HepG2 (cell line): ENCODE results near the gene BTAF1. TPM values are rescaled to one million over a fixed set of nuclear protein-coding genes. Genes with fewer than 3 reads are reported as not detected.

Experiments used
- ASH2L ChIP-seq: fragments of 300-600, 200-600 bp; sonication (generic); IDR thresholded peaks from 2 replicates; pipeline ENCODE4 v1.7.0; 2017; ENCODE audit warnings: low read depth, mild to moderate bottlenecking, moderate library complexity, mixed read lengths, low read length; ENCODE audit not compliant: insufficient read length
- ELF3 ChIP-seq: IDR thresholded peaks from 2 replicates; pipeline ENCODE4 v1.6.1; 2016; ENCODE audit warnings: missing genetic modification reagents, missing compliant biosample characterization
- FOXA1 ChIP-seq, 2 experiments: fragments of 450-650 bp in 1 of 2; sonication (generic) in 1 of 2; formaldehyde crosslinking in 1 of 2; IDR thresholded peaks; 2 replicates each; pipeline versions ENCODE4 v1.4.0 to v1.6.1; 2016 to 2020; ENCODE audit warnings: missing genetic modification reagents in 1 of 2
- HMG20A ChIP-seq: IDR thresholded peaks from 2 replicates; pipeline ENCODE4 v1.6.1; 2016; ENCODE audit warnings: borderline replicate concordance
- JUND ChIP-seq: sonication (generic); formaldehyde crosslinking; IDR thresholded peaks from 2 replicates; pipeline ENCODE4 v1.8.0; 2022; ENCODE audit warnings: mild to moderate bottlenecking, missing genetic modification reagents
- SMAD3 ChIP-seq: sonication (generic); formaldehyde crosslinking; IDR thresholded peaks from 2 replicates; pipeline ENCODE4 v1.4.0; 2020; ENCODE audit warnings: missing genetic modification reagents
- SNAPC4 ChIP-seq: sonication (generic); formaldehyde crosslinking; IDR thresholded peaks from 2 replicates; pipeline ENCODE4 v1.4.0; 2020; ENCODE audit warnings: mild to moderate bottlenecking, missing genetic modification reagents
- SOX6 ChIP-seq, 2 experiments: fragments of 450-650 bp in 1 of 2; sonication (generic) in 1 of 2; formaldehyde crosslinking in 1 of 2; IDR thresholded peaks; 2 replicates each; pipeline versions ENCODE4 v1.4.0 to v1.6.1; 2017 to 2020; ENCODE audit warnings: antibody characterized with exemption in 1 of 2, mild to moderate bottlenecking in 1 of 2, missing genetic modification reagents in 1 of 2
- TIGD3 ChIP-seq: sonication (generic); formaldehyde crosslinking; IDR thresholded peaks from 2 replicates; pipeline ENCODE4 v1.5.1; 2020; ENCODE audit warnings: mild to moderate bottlenecking, missing genetic modification reagents, borderline replicate concordance
- TOPORS ChIP-seq: sonication (generic); formaldehyde crosslinking; IDR thresholded peaks from 2 replicates; pipeline ENCODE4 v1.8.0; 2023; ENCODE audit warnings: mild to moderate bottlenecking, missing genetic modification reagents
- TRIM24 ChIP-seq: sonication (generic); formaldehyde crosslinking; IDR thresholded peaks from 2 replicates; pipeline ENCODE4 v1.8.0; 2022; ENCODE audit warnings: mild to moderate bottlenecking, missing genetic modification reagents
- ZNF670 ChIP-seq: sonication (generic); formaldehyde crosslinking; IDR thresholded peaks from 2 replicates; pipeline ENCODE4 v1.8.0; 2022; ENCODE audit warnings: mild to moderate bottlenecking, missing genetic modification reagents, borderline replicate concordance
- polyA plus RNA-seq, 8 experiments: library from polyadenylated mRNA; depleted of rRNA in 3 of 8; stranded (reverse) in 7 of 8; unstranded in 1 of 8; fragments of >200 nt; fragmentation: Illumina TruSeq in 4 of 8; extraction: Trizol in 4 of 8; gene quantifications; 2 replicates each; pipeline versions ENCODE4 v1.2.1 to v1.2.3, GENCODE V29; 2011 to 2016; ENCODE audit warnings: low read depth in 4 of 8, missing spikeins in 1 of 8, mixed read lengths in 1 of 8; ENCODE audit not compliant: insufficient read depth in 1 of 8
- total RNA-seq, 5 experiments: library from RNA; depleted of rRNA; stranded (reverse); fragments of >200 nt; fragmentation: Illumina TruSeq; extraction: Trizol; gene quantifications; 2 replicates each; pipeline ENCODE4 v1.2.3, GENCODE V29; 2016; ENCODE audit warnings: low read depth in 1 of 5
- TF ChIP-seq, protein P1 (sequence below): sonication (generic); formaldehyde crosslinking; conservative IDR thresholded peaks from 2 replicates; pipeline ENCODE4 v1.4.0; 2020; ENCODE audit warnings: missing genetic modification reagents
- TF ChIP-seq, protein P2 (sequence below): sonication (generic); formaldehyde crosslinking; IDR thresholded peaks from 2 replicates; pipeline ENCODE4 v1.5.0; 2020; ENCODE audit warnings: mild to moderate bottlenecking, missing genetic modification reagents

The BTAF1 gene
- total and polyA plus RNA-seq, 2 of the 13 experiments (the other 11 are each of a cell fraction or from before 2014, with no cell fraction given) = 38.6 to 54.1 TPM

- TF ChIP-seq SOX6 (IDR thresholded peaks at IDR 0.05) = no peak
- peak; percentile 38; the same call in 1 of the 2 replicates for TF ChIP-seq SOX6 (CRISPR knock-in tag; IDR thresholded peaks at IDR 0.05)
- peak; percentile 23 for TF ChIP-seq ASH2L
- TF ChIP-seq TOPORS = no peak
- peak; percentile 13; the same call in 1 of the 2 replicates for TF ChIP-seq ELF3 (CRISPR knock-in tag)
- TF ChIP-seq JUND (CRISPR knock-in tag) = peak; percentile 52; the same call in 1 of the 2 replicates
- TF ChIP-seq FOXA1 (IDR thresholded peaks at IDR 0.05) = 0 out of 2 replicates have a peak, but pooled peaks have one; percentile 50
- TF ChIP-seq FOXA1 (CRISPR knock-in tag; IDR thresholded peaks at IDR 0.05) = no peak
- 0 out of 2 replicates have a peak, but pooled peaks have one; percentile 19 for TF ChIP-seq SMAD3
- TF ChIP-seq, protein P1, sequence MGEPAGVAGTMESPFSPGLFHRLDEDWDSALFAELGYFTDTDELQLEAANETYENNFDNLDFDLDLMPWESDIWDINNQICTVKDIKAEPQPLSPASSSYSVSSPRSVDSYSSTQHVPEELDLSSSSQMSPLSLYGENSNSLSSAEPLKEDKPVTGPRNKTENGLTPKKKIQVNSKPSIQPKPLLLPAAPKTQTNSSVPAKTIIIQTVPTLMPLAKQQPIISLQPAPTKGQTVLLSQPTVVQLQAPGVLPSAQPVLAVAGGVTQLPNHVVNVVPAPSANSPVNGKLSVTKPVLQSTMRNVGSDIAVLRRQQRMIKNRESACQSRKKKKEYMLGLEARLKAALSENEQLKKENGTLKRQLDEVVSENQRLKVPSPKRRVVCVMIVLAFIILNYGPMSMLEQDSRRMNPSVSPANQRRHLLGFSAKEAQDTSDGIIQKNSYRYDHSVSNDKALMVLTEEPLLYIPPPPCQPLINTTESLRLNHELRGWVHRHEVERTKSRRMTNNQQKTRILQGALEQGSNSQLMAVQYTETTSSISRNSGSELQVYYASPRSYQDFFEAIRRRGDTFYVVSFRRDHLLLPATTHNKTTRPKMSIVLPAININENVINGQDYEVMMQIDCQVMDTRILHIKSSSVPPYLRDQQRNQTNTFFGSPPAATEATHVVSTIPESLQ (CRISPR knock-in tag) = no peak
- TF ChIP-seq ZNF670 (CRISPR knock-in tag) = peak; percentile 54; the same call in 1 of the 2 replicates
- TF ChIP-seq HMG20A = peak; percentile 69; the same call in 1 of the 2 replicates
- no peak for TF ChIP-seq TIGD3 (CRISPR knock-in tag)
- TF ChIP-seq SNAPC4 (CRISPR knock-in tag) = no peak
- no peak for TF ChIP-seq TRIM24 (CRISPR knock-in tag)
- TF ChIP-seq, protein P2, sequence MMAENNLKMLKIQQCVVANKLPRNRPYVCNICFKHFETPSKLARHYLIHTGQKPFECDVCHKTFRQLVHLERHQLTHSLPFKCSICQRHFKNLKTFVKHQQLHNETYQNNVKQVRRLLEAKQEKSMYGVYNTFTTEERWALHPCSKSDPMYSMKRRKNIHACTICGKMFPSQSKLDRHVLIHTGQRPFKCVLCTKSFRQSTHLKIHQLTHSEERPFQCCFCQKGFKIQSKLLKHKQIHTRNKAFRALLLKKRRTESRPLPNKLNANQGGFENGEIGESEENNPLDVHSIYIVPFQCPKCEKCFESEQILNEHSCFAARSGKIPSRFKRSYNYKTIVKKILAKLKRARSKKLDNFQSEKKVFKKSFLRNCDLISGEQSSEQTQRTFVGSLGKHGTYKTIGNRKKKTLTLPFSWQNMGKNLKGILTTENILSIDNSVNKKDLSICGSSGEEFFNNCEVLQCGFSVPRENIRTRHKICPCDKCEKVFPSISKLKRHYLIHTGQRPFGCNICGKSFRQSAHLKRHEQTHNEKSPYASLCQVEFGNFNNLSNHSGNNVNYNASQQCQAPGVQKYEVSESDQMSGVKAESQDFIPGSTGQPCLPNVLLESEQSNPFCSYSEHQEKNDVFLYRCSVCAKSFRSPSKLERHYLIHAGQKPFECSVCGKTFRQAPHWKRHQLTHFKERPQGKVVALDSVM = 0 out of 2 replicates have a peak, but pooled peaks have one; percentile 41
Measured at GRCh38 chr10:91891125-91892001, 32.2 kb upstream of the BTAF1 start (continued).
